Naive thymus-derived CD4-positive, alpha-beta T cell (primary cell): Measurements from ENCODE around the gene GRM7. TPM values are rescaled to one million over a fixed set of nuclear protein-coding genes. Genes with fewer than 3 reads are reported as not detected.

ENCODE experiments used
- ATAC-seq: fragments of 150-1000 bp; cut with Tn5 transposase; 2 replicates; pipeline ENCODE4 v1.10.0; 2021; ENCODE audit warnings: mild to moderate bottlenecking, moderate library complexity
- CTCF ChIA-PET: fragments of 350-600 bp; sonication (Branson Sonifier 250); formaldehyde crosslinking; loops from one replicate; lab custom pipeline; 2021; ENCODE audit warnings: antibody characterized with exemption; lab: Charles Lee
- POLR2A ChIA-PET: fragments of 350-600 bp; sonication (Branson Sonifier 250); formaldehyde crosslinking; loops from one replicate; lab custom pipeline; 2021; ENCODE audit warnings: antibody characterized with exemption, inconsistent platforms; lab: Charles Lee
- DNase-seq, 9 donors: peaks; one replicate each; pipeline versions ENCODE4 v3.0.0 to v3.0.0-alpha.2; 2020 to 2022; ENCODE audit warnings: mixed read lengths in 1 of 9
- H3K27ac ChIP-seq: one replicate; pipeline ENCODE4 v1.7.0; 2013; ENCODE audit warnings: mild to moderate bottlenecking, low read depth, low read length, moderate library complexity
- H3K27me3 ChIP-seq, 2 donors: one replicate each; pipeline ENCODE4 v1.7.0; 2013; ENCODE audit warnings: low read length in 2 of 2, mild to moderate bottlenecking in 2 of 2, moderate library complexity in 2 of 2; ENCODE audit not compliant: control insufficient read depth in 2 of 2, insufficient read depth in 2 of 2
- H3K36me3 ChIP-seq, 3 experiments: 1 replicate in 2 of 3; 2 replicates in 1 of 3; pipeline ENCODE4 v1.7.0; 2013; ENCODE audit warnings: low read length in 3 of 3, mild to moderate bottlenecking in 3 of 3, moderate library complexity in 1 of 3; ENCODE audit not compliant: insufficient read depth in 3 of 3, control insufficient read depth in 2 of 3
- H3K4me1 ChIP-seq, 2 donors: one replicate each; pipeline ENCODE4 v1.7.0; 2013; ENCODE audit warnings: low read length in 2 of 2, mild to moderate bottlenecking in 2 of 2, moderate library complexity in 1 of 2; ENCODE audit not compliant: control insufficient read depth in 2 of 2, insufficient read depth in 2 of 2
- H3K4me3 ChIP-seq: 2 replicates; pipeline ENCODE4 v1.7.0; 2013; ENCODE audit warnings: mild to moderate bottlenecking, low read length
- H3K9me3 ChIP-seq, 3 experiments: 1 replicate in 2 of 3; 2 replicates in 1 of 3; pipeline ENCODE4 v1.7.0; 2013; ENCODE audit warnings: low read length in 3 of 3; ENCODE audit not compliant: control insufficient read depth in 2 of 3
- H3K27ac Mint-ChIP-seq, 9 donors: one replicate each; pipeline ENCODE4 v1.8.0; 2020 to 2022; ENCODE audit warnings: mixed read lengths in 9 of 9, mild to moderate bottlenecking in 8 of 9, moderate library complexity in 5 of 9, inconsistent platforms in 2 of 9
- H3K27me3 Mint-ChIP-seq, 5 donors: one replicate each; pipeline ENCODE4 v1.8.0; 2021 to 2022; ENCODE audit warnings: mixed read lengths in 5 of 5, mild to moderate bottlenecking in 1 of 5
- H3K36me3 Mint-ChIP-seq, 5 donors: one replicate each; pipeline ENCODE4 v1.8.0; 2020 to 2022; ENCODE audit warnings: mixed read lengths in 5 of 5, mild to moderate bottlenecking in 3 of 5, inconsistent platforms in 1 of 5
- H3K4me1 Mint-ChIP-seq, 7 donors: one replicate each; pipeline ENCODE4 v1.8.0; 2020 to 2022; ENCODE audit warnings: mixed read lengths in 7 of 7, mild to moderate bottlenecking in 3 of 7, inconsistent platforms in 1 of 7
- H3K4me3 Mint-ChIP-seq, 10 donors: one replicate each; pipeline ENCODE4 v1.8.0; 2020 to 2022; ENCODE audit warnings: mild to moderate bottlenecking in 10 of 10, mixed read lengths in 10 of 10, moderate library complexity in 6 of 10, inconsistent platforms in 2 of 10
- H3K9me3 Mint-ChIP-seq, 11 donors: one replicate each; pipeline ENCODE4 v1.8.0; 2020 to 2022; ENCODE audit warnings: mixed read lengths in 11 of 11, mild to moderate bottlenecking in 4 of 11, inconsistent platforms in 1 of 11, moderate library complexity in 1 of 11
- intact Hi-C, 2 donors: fragments of 100-400 bp; cut with micrococcal nuclease; formaldehyde crosslinking; loops; one replicate each; pipeline ENCODE4 v1.15.1; 2023
- polyA plus RNA-seq, 2 donors: library from polyadenylated mRNA; unstranded; fragments of 300-500 nt; fragmentation: Illumina TruSeq; gene quantifications; one replicate each; pipeline ENCODE4 v1.2.3, GENCODE V29; 2021
- total RNA-seq, 6 experiments: library from RNA in 5 of 6; stranded (reverse) in 5 of 6; gene quantifications; 1 replicate in 5 of 6; 2 replicates in 1 of 6; pipeline ENCODE4 v1.2.3 and lab custom pipeline; 2021 to 2026

GRM7 gene
- total and polyA plus RNA-seq, 7 experiments from 2014 or later: not detected

DNA sequence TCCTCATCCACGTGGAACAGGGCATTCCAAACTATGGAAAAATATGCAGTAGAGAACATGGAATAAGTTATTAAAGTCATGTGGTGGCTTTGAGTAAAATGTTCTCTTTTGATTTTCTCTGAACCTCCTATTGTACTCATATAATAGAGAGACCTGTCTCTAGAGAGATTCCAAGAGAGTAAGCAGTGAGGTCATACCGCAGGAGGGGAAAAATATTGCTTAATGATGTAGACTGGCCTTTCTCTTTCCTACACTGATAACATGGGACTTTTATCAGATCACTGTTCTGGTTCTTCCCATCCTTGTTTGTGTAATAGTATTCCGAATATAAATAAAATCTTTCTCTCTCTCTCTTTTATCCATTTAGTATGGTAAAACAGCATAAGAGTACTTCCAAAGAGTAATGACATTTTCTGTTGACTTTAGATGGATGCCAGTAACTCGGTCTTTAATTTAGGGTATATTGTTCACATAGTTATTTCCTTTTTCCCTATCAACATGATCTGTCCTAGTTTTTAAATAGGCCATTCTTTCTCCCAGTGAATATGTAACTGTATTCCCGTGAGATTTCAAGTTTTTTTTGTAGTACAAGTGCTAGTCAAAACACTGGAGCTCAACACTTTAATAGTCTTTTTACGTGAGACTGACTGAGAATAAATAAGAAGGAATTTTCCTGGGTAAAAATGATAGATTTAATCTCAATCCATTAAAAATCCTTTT is 826.7 kb downstream of the GRM7 start:
- no peaks in the 10 kb centered on the region for H3K36me3 Mint-ChIP-seq
- intact Hi-C loops: no loop called here
- no peak overlapping the region for H3K27ac ChIP-seq
- DNase-seq (no peak), ATAC-seq (no peak)
- no peak overlapping the region for H3K4me3 Mint-ChIP-seq
- H3K4me1 ChIP-seq: no peaks in the 10 kb centered on the region
- peaks cover 0 to 6% (median 3%) of the 10 kb centered on the region in 5 donors for H3K27me3 Mint-ChIP-seq
- no peaks in the 10 kb centered on the region for H3K9me3 ChIP-seq
- POLR2A ChIA-PET: no interaction called here
- no peaks in the 10 kb centered on the region for H3K36me3 ChIP-seq
- H3K4me3 ChIP-seq: no peak overlapping the region
- H3K27ac Mint-ChIP-seq: no peak overlapping the region
- peaks cover 0 to 8% (median 0%) of the 10 kb centered on the region in 11 donors for H3K9me3 Mint-ChIP-seq
- H3K27me3 ChIP-seq: no peaks in the 10 kb centered on the region
- H3K4me1 Mint-ChIP-seq: peaks cover 0 to 3% (median 0%) of the 10 kb centered on the region in 7 donors
- CTCF ChIA-PET: no interaction called here

- no peak overlapping the region for H3K27ac ChIP-seq
- ATAC-seq (no peak), DNase-seq (no peak)
- Mint-ChIP-seq H3K4me3 (no peak overlapping the region), H3K36me3 (no peaks in the 10 kb centered on the region), H3K27me3 (peaks cover 0 to 4% (median 0%) of the 10 kb centered on the region in 5 donors), H3K9me3 (peaks cover 0 to 4% (median 0%) of the 10 kb centered on the region in 11 donors), H3K27ac (no peak overlapping the region), H3K4me1 (peaks cover 0 to 2% (median 0%) of the 10 kb centered on the region in 7 donors)
- H3K4me3 ChIP-seq: no peak overlapping the region
- H3K27me3 ChIP-seq: no peaks in the 10 kb centered on the region
- intact Hi-C loops: no loop called here
- H3K36me3 ChIP-seq: no peaks in the 10 kb centered on the region
- H3K4me1 ChIP-seq: no peaks in the 10 kb centered on the region
- POLR2A ChIA-PET: no interaction called here
- H3K9me3 ChIP-seq: no peaks in the 10 kb centered on the region
- CTCF ChIA-PET: no interaction called here
Measured at GRCh38 chr3:7692866-7693265, 832.0 kb downstream of the GRM7 start.

DNA sequence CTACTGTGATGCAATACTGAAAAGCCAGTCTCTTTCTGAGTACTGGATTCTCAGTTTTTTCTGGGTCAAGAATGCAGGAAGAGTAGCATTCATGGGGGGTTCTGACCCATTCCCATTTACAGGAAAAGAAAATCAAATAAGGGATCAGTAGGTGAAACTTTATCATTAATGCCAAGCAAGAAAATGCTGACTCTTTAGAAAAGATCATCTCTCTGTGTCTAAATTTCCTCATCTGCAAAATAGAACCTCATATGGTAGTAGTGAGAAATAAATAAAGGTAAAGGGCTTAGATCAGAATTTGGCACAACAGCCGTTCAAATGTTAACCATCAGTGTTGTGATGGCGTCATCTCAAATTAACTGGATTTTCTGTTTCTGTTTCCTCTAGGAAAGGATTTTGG is 833.1 kb downstream of the GRM7 start:
- Mint-ChIP-seq H3K4me3 (no peak overlapping the region), H3K36me3 (no peaks in the 10 kb centered on the region), H3K27ac (no peak overlapping the region), H3K4me1 (peaks cover 0 to 2% (median 0%) of the 10 kb centered on the region in 7 donors), H3K9me3 (peaks cover 0 to 4% (median 0%) of the 10 kb centered on the region in 11 donors), H3K27me3 (peaks cover 0 to 4% (median 0%) of the 10 kb centered on the region in 5 donors)
- CTCF ChIA-PET: no interaction called here
- Histone ChIP-seq H3K27me3 (no peaks in the 10 kb centered on the region), H3K27ac (no peak overlapping the region), H3K36me3 (no peaks in the 10 kb centered on the region), H3K4me1 (no peaks in the 10 kb centered on the region), H3K9me3 (no peaks in the 10 kb centered on the region), H3K4me3 (no peak overlapping the region)
- POLR2A ChIA-PET: no interaction called here
- no peak for ATAC-seq
- intact Hi-C loops: no loop called here
- no peak for DNase-seq

- no peak overlapping the region for H3K4me3 ChIP-seq
- H3K27me3 Mint-ChIP-seq: no peaks in the 10 kb centered on the region
- CTCF ChIA-PET: no interaction called here
- H3K4me3 Mint-ChIP-seq: no peak overlapping the region
- ATAC-seq: no peak
- H3K4me1 Mint-ChIP-seq: peaks cover 0 to 2% (median 0%) of the 10 kb centered on the region in 7 donors
- no peaks in the 10 kb centered on the region for H3K36me3 Mint-ChIP-seq
- H3K9me3 ChIP-seq: no peaks in the 10 kb centered on the region
- intact Hi-C loops: no loop called here
- H3K27ac Mint-ChIP-seq: no peak overlapping the region
- DNase-seq: no peak
- no peaks in the 10 kb centered on the region for H3K27me3 ChIP-seq
- no peaks in the 10 kb centered on the region for H3K36me3 ChIP-seq
- POLR2A ChIA-PET: no interaction called here
- no peaks in the 10 kb centered on the region for H3K4me1 ChIP-seq
- H3K27ac ChIP-seq: no peak overlapping the region
- peaks cover 0 to 3% (median 0%) of the 10 kb centered on the region in 11 donors for H3K9me3 Mint-ChIP-seq
Measured at GRCh38 chr3:7695049-7695448, 834.1 kb downstream of the GRM7 start.

DNA sequence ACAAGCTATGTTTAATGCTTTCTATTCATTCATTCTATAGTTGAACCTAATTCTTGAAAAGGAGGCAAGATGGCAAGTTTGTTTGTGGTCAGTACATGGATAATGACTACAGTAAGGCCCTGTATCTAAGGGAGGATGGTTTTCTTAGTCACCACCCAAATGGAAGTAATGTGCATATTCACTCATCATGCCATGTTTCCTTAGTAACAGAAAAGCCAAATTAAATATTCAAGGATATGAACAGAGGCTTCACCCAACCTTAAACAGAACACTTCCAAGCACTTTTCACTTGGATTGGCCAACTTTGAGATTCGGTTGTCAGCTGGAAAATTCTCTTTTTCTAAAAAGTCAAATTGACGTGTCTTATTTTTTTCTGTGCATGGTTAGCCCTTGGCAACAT is 835.4 kb downstream of the GRM7 start:
- intact Hi-C loops: no loop called here
- CTCF ChIA-PET: no interaction called here
- DNase-seq: no peak

GRCh38 chr3:7697548-7697947 is 836.6 kb downstream of the GRM7 start:
- ATAC-seq: no peak
- POLR2A ChIA-PET: no interaction called here
- CTCF ChIA-PET: no interaction called here
- Mint-ChIP-seq H3K36me3 (no peaks in the 10 kb centered on the region), H3K4me3 (no peak overlapping the region), H3K9me3 (peaks cover 0 to 2% (median 0%) of the 10 kb centered on the region in 11 donors), H3K27ac (no peak overlapping the region), H3K27me3 (no peaks in the 10 kb centered on the region), H3K4me1 (no peaks in the 10 kb centered on the region)
- no peaks in the 10 kb centered on the region for H3K36me3 ChIP-seq
- H3K27ac ChIP-seq: no peak overlapping the region
- H3K9me3 ChIP-seq: no peaks in the 10 kb centered on the region
- no peaks in the 10 kb centered on the region for H3K27me3 ChIP-seq
- intact Hi-C loops: no loop called here
- no peak overlapping the region for H3K4me3 ChIP-seq
- no peaks in the 10 kb centered on the region for H3K4me1 ChIP-seq
- DNase-seq: no peak

More for the DNA sequence above, 835.4 kb downstream of the GRM7 start:
- Mint-ChIP-seq H3K4me3 (no peak overlapping the region), H3K4me1 (peaks cover 0 to 2% (median 0%) of the 10 kb centered on the region in 7 donors), H3K27ac (no peak overlapping the region), H3K36me3 (no peaks in the 10 kb centered on the region), H3K27me3 (no peaks in the 10 kb centered on the region), H3K9me3 (peaks cover 0 to 3% (median 0%) of the 10 kb centered on the region in 11 donors)
- H3K4me1 ChIP-seq: no peaks in the 10 kb centered on the region
- no peak for ATAC-seq
- H3K9me3 ChIP-seq: no peaks in the 10 kb centered on the region
- H3K4me3 ChIP-seq: no peak overlapping the region
- no peaks in the 10 kb centered on the region for H3K36me3 ChIP-seq
- POLR2A ChIA-PET: no interaction called here
- H3K27me3 ChIP-seq: no peaks in the 10 kb centered on the region
- H3K27ac ChIP-seq: no peak overlapping the region

DNA sequence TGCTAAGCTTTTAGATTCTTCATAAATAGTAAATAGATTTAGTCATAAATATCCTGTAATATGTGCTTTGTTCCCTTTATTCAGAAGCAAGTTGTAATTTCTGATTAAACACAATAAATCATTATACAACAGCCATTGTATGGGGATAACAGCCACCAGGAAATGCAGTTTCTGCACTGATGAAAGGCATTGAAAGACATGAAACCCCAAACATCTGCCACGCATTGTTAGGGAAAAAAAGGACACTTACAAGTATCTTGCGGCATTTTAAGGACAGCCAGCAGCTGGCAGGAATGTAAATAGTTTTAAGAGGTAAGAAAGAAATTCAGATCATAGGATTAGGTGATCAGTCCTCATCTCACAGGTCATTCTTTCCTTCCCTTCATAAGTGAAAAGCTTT is 839.6 kb downstream of the GRM7 start:
- no peak overlapping the region for H3K4me3 Mint-ChIP-seq
- no peak overlapping the region for H3K4me3 ChIP-seq
- no peaks in the 10 kb centered on the region for H3K4me1 Mint-ChIP-seq
- no peaks in the 10 kb centered on the region for H3K36me3 ChIP-seq
- H3K27me3 Mint-ChIP-seq: no peaks in the 10 kb centered on the region
- DNase-seq (no peak), ATAC-seq (no peak)
- ChIA-PET CTCF (no interaction called here), POLR2A (no interaction called here)
- no peaks in the 10 kb centered on the region for H3K9me3 Mint-ChIP-seq
- H3K4me1 ChIP-seq: no peaks in the 10 kb centered on the region
- H3K27me3 ChIP-seq: no peaks in the 10 kb centered on the region
- no peaks in the 10 kb centered on the region for H3K9me3 ChIP-seq
- no peak overlapping the region for H3K27ac Mint-ChIP-seq
- no peaks in the 10 kb centered on the region for H3K36me3 Mint-ChIP-seq
- H3K27ac ChIP-seq: no peak overlapping the region
- intact Hi-C loops: no loop called here
